ENCODE measurements around the gene TTC28. TPM values are rescaled to one million over a fixed set of nuclear protein-coding genes. Genes with fewer than 3 reads are reported as not detected.
"Not testable (repeated sequence)": the region's sequence is repeated elsewhere in the genome, so short reads cannot be mapped to it uniquely, and the experiment has no call there.

Gene TTC28
- total and polyA plus RNA-seq, 11 donors = 5.1 to 34.9 (median 21.8) TPM

DNA sequence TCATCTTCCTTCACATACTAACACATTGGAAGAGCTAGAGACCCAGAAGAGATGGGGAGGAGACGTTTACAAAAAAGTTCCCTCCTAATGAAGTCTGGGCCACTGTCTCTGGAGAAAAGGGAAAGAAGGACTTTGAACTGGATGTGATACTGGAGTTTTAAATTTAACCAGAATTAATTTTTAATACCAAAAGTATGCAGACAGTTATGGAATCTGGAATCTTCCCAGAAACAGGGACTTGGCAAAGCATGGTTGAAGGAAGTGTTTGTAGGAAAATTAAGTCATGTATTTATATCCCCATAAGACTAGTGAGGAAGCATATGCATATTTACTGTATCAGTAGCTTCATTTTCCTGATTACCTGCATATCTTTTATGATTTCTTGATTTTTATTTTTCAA lies 215.5 kb downstream of the TTC28 start:
- WGBS, 4 donors = 56 to 64% (median 62%) methylated on average over 1 of the region's 1 CpG
- no peaks in the 10 kb centered on the region for H3K27me3 ChIP-seq
- TF ChIP-seq POLR2A (IDR thresholded peaks at IDR 0.05) = no peak
- TF ChIP-seq, protein P1, sequence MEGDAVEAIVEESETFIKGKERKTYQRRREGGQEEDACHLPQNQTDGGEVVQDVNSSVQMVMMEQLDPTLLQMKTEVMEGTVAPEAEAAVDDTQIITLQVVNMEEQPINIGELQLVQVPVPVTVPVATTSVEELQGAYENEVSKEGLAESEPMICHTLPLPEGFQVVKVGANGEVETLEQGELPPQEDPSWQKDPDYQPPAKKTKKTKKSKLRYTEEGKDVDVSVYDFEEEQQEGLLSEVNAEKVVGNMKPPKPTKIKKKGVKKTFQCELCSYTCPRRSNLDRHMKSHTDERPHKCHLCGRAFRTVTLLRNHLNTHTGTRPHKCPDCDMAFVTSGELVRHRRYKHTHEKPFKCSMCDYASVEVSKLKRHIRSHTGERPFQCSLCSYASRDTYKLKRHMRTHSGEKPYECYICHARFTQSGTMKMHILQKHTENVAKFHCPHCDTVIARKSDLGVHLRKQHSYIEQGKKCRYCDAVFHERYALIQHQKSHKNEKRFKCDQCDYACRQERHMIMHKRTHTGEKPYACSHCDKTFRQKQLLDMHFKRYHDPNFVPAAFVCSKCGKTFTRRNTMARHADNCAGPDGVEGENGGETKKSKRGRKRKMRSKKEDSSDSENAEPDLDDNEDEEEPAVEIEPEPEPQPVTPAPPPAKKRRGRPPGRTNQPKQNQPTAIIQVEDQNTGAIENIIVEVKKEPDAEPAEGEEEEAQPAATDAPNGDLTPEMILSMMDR (IDR thresholded peaks at IDR 0.05) = no peak

DNA sequence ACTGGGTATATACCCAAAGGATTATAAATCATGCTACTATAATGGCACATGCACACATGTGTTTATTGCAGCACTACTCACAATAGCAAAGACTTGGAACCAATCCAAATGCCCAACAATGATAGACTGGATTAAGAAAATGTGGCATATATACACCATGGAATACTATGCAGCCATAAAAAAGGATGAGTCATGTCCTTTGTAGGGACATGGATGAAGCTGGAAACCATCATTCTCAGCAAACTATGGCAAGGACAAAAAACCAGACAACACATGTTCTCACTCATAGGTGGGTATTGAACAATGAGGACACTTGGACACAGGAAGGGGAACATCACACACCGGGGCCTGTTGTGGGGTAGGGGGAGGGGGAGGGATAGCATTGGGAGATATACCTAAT lies 216.2 kb downstream of the TTC28 start:
- H3K36me3 ChIP-seq; H3K4me3 ChIP-seq; H3K27ac ChIP-seq; H3K9me3 ChIP-seq; H3K27me3 ChIP-seq; intact Hi-C loops (cut with DNase I); DNase-seq; ATAC-seq: not testable (repeated sequence)
- WGBS, 4 donors = 69 to 90% (median 86%) methylated on average over 1 of the region's 1 CpG
- H3K4me1 ChIP-seq = peaks cover 0 to 15% (median 0%) of the 10 kb centered on the region in 12 donors

More for the DNA sequence above, 215.5 kb downstream of the TTC28 start:
- H3K4me1 ChIP-seq = peaks cover 0 to 15% (median 0%) of the 10 kb centered on the region in 12 donors
- no peak overlapping the region for H3K4me3 ChIP-seq
- H3K9me3 ChIP-seq = peaks cover 0 to 5% (median 0%) of the 10 kb centered on the region in 12 donors
- ATAC-seq = no peak
- intact Hi-C loops (cut with DNase I) = no loop called here
- no peak for DNase-seq
- no peak overlapping the region for H3K27ac ChIP-seq
- no peaks in the 10 kb centered on the region for H3K36me3 ChIP-seq

- 91 to 100% (median 96%) methylated on average over 2 of the region's 2 CpGs for WGBS, 4 donors
- ATAC-seq = no peak
- TF ChIP-seq POLR2A (IDR thresholded peaks at IDR 0.05) = no peak
- TF ChIP-seq, protein P1 (IDR thresholded peaks at IDR 0.05) = no peak
- DNase-seq = no peak
- H3K4me1 ChIP-seq = peaks cover 0 to 15% (median 0%) of the 10 kb centered on the region in 12 donors
- H3K27ac ChIP-seq = no peak overlapping the region
- no peaks in the 10 kb centered on the region for H3K27me3 ChIP-seq
- intact Hi-C loops (cut with DNase I) = no loop called here
- H3K4me3 ChIP-seq = no peak overlapping the region
- H3K36me3 ChIP-seq = no peaks in the 10 kb centered on the region
- H3K9me3 ChIP-seq = peaks cover 0 to 5% (median 0%) of the 10 kb centered on the region in 12 donors
Observed at GRCh38 chr22:28462901-28463300, 216.7 kb downstream of the TTC28 start.

- H3K9me3 ChIP-seq = peaks cover 0 to 5% (median 0%) of the 10 kb centered on the region in 12 donors
- no peak for ATAC-seq
- DNase-seq = no peak
- H3K4me3 ChIP-seq = no peak overlapping the region
- H3K27me3 ChIP-seq = no peaks in the 10 kb centered on the region
- WGBS, 4 donors = 96 to 98% (median 96%) methylated on average over 1 of the region's 1 CpG
- TF ChIP-seq POLR2A (IDR thresholded peaks at IDR 0.05) = no peak
- TF ChIP-seq, protein P1 (IDR thresholded peaks at IDR 0.05) = no peak
- intact Hi-C loops (cut with DNase I) = no loop called here
- H3K27ac ChIP-seq = no peak overlapping the region
- H3K4me1 ChIP-seq = peaks cover 0 to 15% (median 0%) of the 10 kb centered on the region in 12 donors
- no peaks in the 10 kb centered on the region for H3K36me3 ChIP-seq
Observed at GRCh38 chr22:28462041-28462440, 217.6 kb downstream of the TTC28 start.

DNA sequence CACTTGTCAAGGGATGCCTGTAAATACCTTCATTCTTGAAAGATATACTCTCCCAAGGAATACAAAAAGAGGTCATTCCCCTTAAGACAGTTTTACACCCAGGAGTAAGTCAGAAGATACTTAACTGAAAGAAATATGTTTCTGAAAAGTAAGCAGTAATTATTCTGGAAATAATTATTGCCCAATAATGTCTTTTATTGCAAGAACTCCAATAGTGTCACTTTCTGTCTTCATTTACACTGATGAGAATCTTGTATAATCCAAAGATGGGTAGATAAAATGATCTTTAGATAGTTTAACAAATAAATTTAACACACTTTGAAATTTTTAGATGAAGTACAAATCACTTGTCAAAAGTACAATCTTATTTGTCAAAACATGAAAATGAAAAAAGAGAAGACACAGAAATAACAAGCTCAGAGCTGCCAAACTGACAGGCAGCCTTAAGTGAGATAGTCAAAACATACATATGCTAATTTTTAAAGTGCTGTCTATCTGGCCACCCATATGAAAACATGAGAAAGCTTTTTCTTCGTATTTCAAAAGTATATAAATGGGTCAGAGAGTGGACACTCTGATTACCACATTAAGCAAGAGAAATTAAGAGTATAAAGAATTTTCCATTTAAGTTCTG lies 225.1 kb downstream of the TTC28 start:
- TF ChIP-seq, protein P1 (IDR thresholded peaks at IDR 0.05) = no peak
- no peak for TF ChIP-seq POLR2A (IDR thresholded peaks at IDR 0.05)
- no peak overlapping the region for H3K4me3 ChIP-seq
- H3K4me1 ChIP-seq = no peaks in the 10 kb centered on the region
- peaks cover 0 to 9% (median 0%) of the 10 kb centered on the region in 12 donors for H3K9me3 ChIP-seq
- DNase-seq (no peak), ATAC-seq (no peak)
- 71 to 87% (median 79%) methylated on average over 1 of the region's 1 CpG for WGBS, 4 donors
- H3K36me3 ChIP-seq = no peaks in the 10 kb centered on the region
- intact Hi-C loops (cut with DNase I) = no loop called here
- H3K27ac ChIP-seq = no peak overlapping the region
- H3K27me3 ChIP-seq = no peaks in the 10 kb centered on the region

All from heart left ventricle (tissue), 16 donors.